ENCODE data around the gene MCTP2.

- no peak for TF ChIP-seq CTCF (conservative IDR thresholded peaks at IDR 0.05)
- TF ChIP-seq ZFX (IDR thresholded peaks at IDR 0.05): no peak
Measured at GRCh38 chr15:94294556-94294955, 63.2 kb downstream of the MCTP2 start.

Data from C4-2B (cell line).